Measurements from ENCODE around the gene ZNF124.

Gene ZNF124

DNA sequence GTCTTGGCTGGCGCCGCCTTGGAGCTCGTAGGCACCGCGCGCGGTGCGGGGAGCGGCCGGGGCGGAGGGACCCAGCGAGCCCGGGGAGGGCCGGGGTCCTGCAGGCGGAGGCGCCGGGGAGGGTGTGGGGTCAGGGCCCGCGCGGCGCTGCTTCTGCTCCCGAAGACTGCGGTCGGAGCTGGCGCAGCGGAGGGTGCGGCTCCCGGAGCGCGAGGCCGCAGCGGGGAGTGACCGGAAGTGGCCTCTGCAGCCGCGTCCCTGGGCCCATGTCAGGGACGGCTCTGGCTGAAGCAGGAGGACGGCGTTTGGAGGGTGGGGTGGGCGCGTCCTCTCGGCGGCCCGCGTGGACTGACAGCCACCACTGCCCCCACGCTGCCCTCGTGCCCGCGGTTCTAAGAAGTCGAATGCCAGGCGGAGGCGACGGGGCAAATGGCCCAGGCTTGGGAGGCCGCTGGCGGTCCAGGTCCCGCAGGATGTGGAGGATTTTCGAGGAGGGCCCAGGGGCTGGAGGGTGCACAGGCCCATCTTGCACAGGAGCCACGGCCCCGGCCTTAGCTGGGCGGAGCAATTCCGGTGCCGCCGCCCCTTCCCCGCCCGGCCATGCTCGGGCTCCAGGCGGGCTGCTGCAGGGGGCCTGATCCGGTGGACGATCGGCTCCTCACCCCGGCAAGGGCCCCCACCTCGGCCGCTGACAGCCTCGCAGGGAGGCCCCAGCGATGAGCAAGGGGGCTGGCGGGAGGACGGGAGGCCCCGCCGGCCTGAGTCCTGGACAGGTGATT is 59.9 kb downstream of the ZNF124 start:
- no peak for DNase-seq

DNA sequence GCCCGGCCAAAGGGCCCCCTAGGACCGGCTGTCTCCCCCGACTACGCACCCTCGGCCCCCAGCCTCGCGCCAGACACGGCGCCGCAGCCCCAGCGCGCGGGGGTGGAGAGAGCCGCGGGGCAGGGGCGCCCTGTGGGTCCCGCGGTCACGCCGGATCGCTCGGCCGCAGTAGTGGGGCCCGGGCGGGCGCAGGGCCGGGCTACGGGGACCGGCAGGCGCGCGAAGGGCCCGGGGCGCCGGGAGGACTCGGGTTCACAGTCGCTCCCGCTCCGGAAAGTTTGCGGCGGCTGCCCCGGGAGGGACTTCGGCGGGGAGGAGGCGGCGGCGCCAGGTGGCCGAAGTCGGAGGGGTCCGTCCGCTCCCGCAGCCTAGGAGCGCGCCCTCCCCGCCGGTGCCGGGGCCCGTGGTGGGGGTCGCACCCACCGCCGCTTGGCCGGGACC is 60.5 kb downstream of the ZNF124 start:
- DNase-seq = no peak

GRCh38 chr1:247110627-247111258 is 61.1 kb downstream of the ZNF124 start:
- DNase-seq = no peak

GRCh38 chr1:247107694-247108093 is 64.1 kb downstream of the ZNF124 start:
- DNase-seq = no peak

DNA sequence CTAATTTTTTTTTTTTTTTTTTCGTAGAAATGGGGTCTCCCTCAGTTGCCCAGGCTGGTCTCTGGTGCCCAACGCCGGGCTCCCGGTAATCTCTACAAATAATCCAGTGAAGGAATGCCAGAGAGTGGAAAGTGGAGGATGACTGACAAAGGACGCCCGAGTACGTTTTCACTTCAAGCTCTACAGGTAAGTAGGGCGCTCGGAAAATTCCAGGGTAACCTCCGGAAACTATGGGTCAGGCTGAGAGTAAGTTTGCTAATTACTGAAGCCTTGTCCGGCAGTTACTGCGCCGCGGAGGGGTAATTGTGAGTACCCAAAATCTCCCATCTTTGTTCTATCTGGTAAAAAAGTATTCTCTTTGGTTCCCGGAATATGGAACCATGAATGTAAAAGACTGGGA is 65.9 kb downstream of the ZNF124 start:
- no peak for DNase-seq
